ENCODE data around the gene PLCG1.

The PLCG1 gene

GRCh38 chr20:41167118-41167470 is 29.8 kb downstream of the PLCG1 start:
- no peak for DNase-seq (ENCODE audit: low read depth)

- DNase-seq (ENCODE audit: low read depth) = no peak
Observed at GRCh38 chr20:41167481-41168253, 30.3 kb downstream of the PLCG1 start.

- DNase-seq (ENCODE audit: low read depth) = no peak
Observed at GRCh38 chr20:41168281-41169161, 31.2 kb downstream of the PLCG1 start.

- no peak for DNase-seq (ENCODE audit: low read depth)
Observed at GRCh38 chr20:41169162-41169690, 31.9 kb downstream of the PLCG1 start.

- no peak for DNase-seq (ENCODE audit: low read depth)
Observed at GRCh38 chr20:41169791-41170351, 32.5 kb downstream of the PLCG1 start.

GRCh38 chr20:41170386-41171105 is 33.2 kb downstream of the PLCG1 start:
- DNase-seq (ENCODE audit: low read depth) = no peak

GRCh38 chr20:41171736-41172295 is 34.5 kb downstream of the PLCG1 start:
- DNase-seq (ENCODE audit: low read depth) = no peak

- no peak for DNase-seq (ENCODE audit: low read depth)
Observed at GRCh38 chr20:41172296-41173140, 35.2 kb downstream of the PLCG1 start.

- peak; percentile 44 for DNase-seq (ENCODE audit: low read depth)
Observed at GRCh38 chr20:41173161-41173721, 35.9 kb downstream of the PLCG1 start.

GRCh38 chr20:41173791-41174341 is 36.5 kb downstream of the PLCG1 start:
- no peak for DNase-seq (ENCODE audit: low read depth)

GRCh38 chr20:41174373-41174772 is 37.0 kb downstream of the PLCG1 start:
- no peak for DNase-seq (ENCODE audit: low read depth)

- DNase-seq (ENCODE audit: low read depth) = no peak
Observed at GRCh38 chr20:41174782-41175181, 37.4 kb downstream of the PLCG1 start.

GRCh38 chr20:41175201-41175651 is 37.9 kb downstream of the PLCG1 start:
- DNase-seq (ENCODE audit: low read depth) = no peak

- DNase-seq (ENCODE audit: low read depth) = no peak
Observed at GRCh38 chr20:41175727-41176330, 38.5 kb downstream of the PLCG1 start.

- DNase-seq (ENCODE audit: low read depth) = no peak
Observed at GRCh38 chr20:41176711-41177552, 39.6 kb downstream of the PLCG1 start.

GRCh38 chr20:41177636-41178035 is 40.3 kb downstream of the PLCG1 start:
- DNase-seq (ENCODE audit: low read depth) = no peak

- DNase-seq (ENCODE audit: low read depth) = no peak
Observed at GRCh38 chr20:41178495-41178894, 41.2 kb downstream of the PLCG1 start.

- DNase-seq (ENCODE audit: low read depth) = no peak
Observed at GRCh38 chr20:41178904-41179432, 41.6 kb downstream of the PLCG1 start.
